SK-N-SH treated with all-trans-retinoic acid at 6 μM for 48 hours (cell line): ENCODE measurements around the gene PDZD2.
"Not testable (repeated sequence)": the region's sequence is repeated elsewhere in the genome, so short reads cannot be mapped to it uniquely, and the experiment has no call there.

ENCODE experiments used
- CSDC2 ChIP-seq: fragments of 250-450 bp; sonication (Bioruptor Pico); IDR thresholded peaks from 2 replicates; pipeline ENCODE4 v1.5.0; 2020; ENCODE audit warnings: mild to moderate bottlenecking, moderate library complexity
- GLIS3 ChIP-seq: fragments of 250-450 bp; sonication (Bioruptor Pico); IDR thresholded peaks from 2 replicates; pipeline ENCODE4 v1.5.0; 2020; ENCODE audit warnings: mild to moderate bottlenecking, moderate library complexity
- ISL1 ChIP-seq: fragments of 250-450 bp; sonication (Bioruptor Pico); IDR thresholded peaks from 2 replicates; pipeline ENCODE4 v2.1.2; 2022; ENCODE audit warnings: mild to moderate bottlenecking, moderate library complexity
- OSR1 ChIP-seq: fragments of 250-450 bp; sonication (Bioruptor Pico); IDR thresholded peaks from 2 replicates; pipeline ENCODE4 v1.8.0; 2022; ENCODE audit warnings: moderate library complexity, mild to moderate bottlenecking, inconsistent platforms
- PPARA ChIP-seq: fragments of 250-450 bp; sonication (Bioruptor Pico); IDR thresholded peaks from 2 replicates; pipeline ENCODE4 v1.5.0; 2020; ENCODE audit warnings: mild to moderate bottlenecking, borderline replicate concordance
- RARB ChIP-seq: fragments of 250-450 bp; sonication (Bioruptor Pico); IDR thresholded peaks from 2 replicates; pipeline ENCODE4 v1.8.0; 2021; ENCODE audit warnings: mild to moderate bottlenecking, moderate library complexity
- TCF4 ChIP-seq: fragments of 250-450 bp; sonication (Bioruptor Pico); IDR thresholded peaks from 2 replicates; pipeline ENCODE4 v1.8.0; 2021; ENCODE audit warnings: mild to moderate bottlenecking, moderate library complexity, borderline replicate concordance
- ZC3H10 ChIP-seq: fragments of 250-450 bp; sonication (Bioruptor Pico); IDR thresholded peaks from 2 replicates; pipeline ENCODE4 v1.5.1; 2021; ENCODE audit warnings: mild to moderate bottlenecking, moderate library complexity
- ZFP3 ChIP-seq: fragments of 250-450 bp; sonication (Bioruptor Pico); IDR thresholded peaks from 2 replicates; pipeline ENCODE4 v1.5.0; 2020; ENCODE audit warnings: mild to moderate bottlenecking, moderate library complexity
- ZFP30 ChIP-seq: fragments of 450-650 bp; formaldehyde crosslinking; IDR thresholded peaks from 2 replicates; pipeline ENCODE4 v1.5.0; 2022; ENCODE audit warnings: mild to moderate bottlenecking, moderate library complexity
- TF ChIP-seq, protein P1 (sequence below): fragments of 250-450 bp; sonication (Bioruptor Pico); IDR thresholded peaks from 2 replicates; pipeline ENCODE4 v1.5.1; 2021; ENCODE audit warnings: mild to moderate bottlenecking, moderate library complexity
- TF ChIP-seq, protein P2 (sequence below): fragments of 250-450 bp; sonication (Bioruptor Pico); IDR thresholded peaks from 2 replicates; pipeline ENCODE4 v1.8.0; 2020; ENCODE audit warnings: mild to moderate bottlenecking, moderate library complexity, borderline replicate concordance
- TF ChIP-seq, protein P3 (sequence below): fragments of 250-450 bp; sonication (Bioruptor Pico); IDR thresholded peaks from 2 replicates; pipeline ENCODE4 v1.5.1; 2020; ENCODE audit warnings: low read depth, mild to moderate bottlenecking, moderate library complexity

DNA sequence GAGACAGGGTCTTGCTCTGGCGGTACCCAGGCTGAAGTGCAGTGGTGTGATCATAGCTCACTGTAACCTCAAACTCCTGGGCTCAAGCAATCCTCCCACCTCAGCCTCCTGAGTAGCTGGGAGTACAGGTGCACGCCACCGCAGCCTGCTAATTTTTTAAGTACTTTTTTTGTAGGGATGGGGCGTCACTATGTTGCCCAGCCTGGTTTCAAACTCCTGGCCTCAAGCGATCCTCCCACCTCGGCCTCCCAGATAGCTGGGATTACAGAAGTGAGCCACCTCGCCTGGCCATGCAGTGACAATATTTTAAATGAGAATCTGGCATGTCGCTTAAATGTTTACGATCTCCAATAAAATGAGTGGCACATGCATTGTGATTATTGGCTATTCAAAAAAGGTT, 376.3 kb downstream of the PDZD2 start:
- TF ChIP-seq TCF4 (CRISPR knock-in tag); OSR1 (CRISPR knock-in tag); ZFP30 (CRISPR knock-in tag); RARB (CRISPR knock-in tag); CSDC2; ZFP3; ISL1 (CRISPR knock-in tag); GLIS3 (CRISPR knock-in tag); ZC3H10 (CRISPR knock-in tag); PPARA (CRISPR knock-in tag): not testable (repeated sequence)
- TF ChIP-seq, protein P1, sequence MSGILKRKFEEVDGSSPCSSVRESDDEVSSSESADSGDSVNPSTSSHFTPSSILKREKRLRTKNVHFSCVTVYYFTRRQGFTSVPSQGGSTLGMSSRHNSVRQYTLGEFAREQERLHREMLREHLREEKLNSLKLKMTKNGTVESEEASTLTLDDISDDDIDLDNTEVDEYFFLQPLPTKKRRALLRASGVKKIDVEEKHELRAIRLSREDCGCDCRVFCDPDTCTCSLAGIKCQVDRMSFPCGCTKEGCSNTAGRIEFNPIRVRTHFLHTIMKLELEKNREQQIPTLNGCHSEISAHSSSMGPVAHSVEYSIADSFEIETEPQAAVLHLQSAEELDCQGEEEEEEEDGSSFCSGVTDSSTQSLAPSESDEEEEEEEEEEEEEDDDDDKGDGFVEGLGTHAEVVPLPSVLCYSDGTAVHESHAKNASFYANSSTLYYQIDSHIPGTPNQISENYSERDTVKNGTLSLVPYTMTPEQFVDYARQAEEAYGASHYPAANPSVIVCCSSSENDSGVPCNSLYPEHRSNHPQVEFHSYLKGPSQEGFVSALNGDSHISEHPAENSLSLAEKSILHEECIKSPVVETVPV (CRISPR knock-in tag), result not testable (repeated sequence)
- TF ChIP-seq, protein P2, sequence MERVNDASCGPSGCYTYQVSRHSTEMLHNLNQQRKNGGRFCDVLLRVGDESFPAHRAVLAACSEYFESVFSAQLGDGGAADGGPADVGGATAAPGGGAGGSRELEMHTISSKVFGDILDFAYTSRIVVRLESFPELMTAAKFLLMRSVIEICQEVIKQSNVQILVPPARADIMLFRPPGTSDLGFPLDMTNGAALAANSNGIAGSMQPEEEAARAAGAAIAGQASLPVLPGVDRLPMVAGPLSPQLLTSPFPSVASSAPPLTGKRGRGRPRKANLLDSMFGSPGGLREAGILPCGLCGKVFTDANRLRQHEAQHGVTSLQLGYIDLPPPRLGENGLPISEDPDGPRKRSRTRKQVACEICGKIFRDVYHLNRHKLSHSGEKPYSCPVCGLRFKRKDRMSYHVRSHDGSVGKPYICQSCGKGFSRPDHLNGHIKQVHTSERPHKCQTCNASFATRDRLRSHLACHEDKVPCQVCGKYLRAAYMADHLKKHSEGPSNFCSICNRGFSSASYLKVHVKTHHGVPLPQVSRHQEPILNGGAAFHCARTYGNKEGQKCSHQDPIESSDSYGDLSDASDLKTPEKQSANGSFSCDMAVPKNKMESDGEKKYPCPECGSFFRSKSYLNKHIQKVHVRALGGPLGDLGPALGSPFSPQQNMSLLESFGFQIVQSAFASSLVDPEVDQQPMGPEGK (CRISPR knock-in tag), result not testable (repeated sequence)
- TF ChIP-seq, protein P3, sequence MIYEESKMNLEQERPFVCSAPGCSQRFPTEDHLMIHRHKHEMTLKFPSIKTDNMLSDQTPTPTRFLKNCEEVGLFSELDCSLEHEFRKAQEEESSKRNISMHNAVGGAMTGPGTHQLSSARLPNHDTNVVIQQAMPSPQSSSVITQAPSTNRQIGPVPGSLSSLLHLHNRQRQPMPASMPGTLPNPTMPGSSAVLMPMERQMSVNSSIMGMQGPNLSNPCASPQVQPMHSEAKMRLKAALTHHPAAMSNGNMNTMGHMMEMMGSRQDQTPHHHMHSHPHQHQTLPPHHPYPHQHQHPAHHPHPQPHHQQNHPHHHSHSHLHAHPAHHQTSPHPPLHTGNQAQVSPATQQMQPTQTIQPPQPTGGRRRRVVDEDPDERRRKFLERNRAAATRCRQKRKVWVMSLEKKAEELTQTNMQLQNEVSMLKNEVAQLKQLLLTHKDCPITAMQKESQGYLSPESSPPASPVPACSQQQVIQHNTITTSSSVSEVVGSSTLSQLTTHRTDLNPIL (CRISPR knock-in tag), result not testable (repeated sequence)
